Measurements from ENCODE around the gene CTTNBP2.

Gene CTTNBP2

GRCh38 chr7:117848941-117849340 lies 24.3 kb downstream of the CTTNBP2 start:
- TF ChIP-seq CTCF (IDR thresholded peaks at IDR 0.05), result no peak

- TF ChIP-seq CTCF (IDR thresholded peaks at IDR 0.05), result no peak
These were observed 28.6 kb downstream of the CTTNBP2 start for GRCh38 chr7:117844678-117845077.

GRCh38 chr7:117841611-117842010 lies 31.6 kb downstream of the CTTNBP2 start:
- TF ChIP-seq CTCF (IDR thresholded peaks at IDR 0.05), result no peak

- TF ChIP-seq CTCF (IDR thresholded peaks at IDR 0.05), result no peak
These were observed 32.2 kb downstream of the CTTNBP2 start for GRCh38 chr7:117841011-117841410.

- no peak for TF ChIP-seq CTCF (IDR thresholded peaks at IDR 0.05)
These were observed 33.7 kb downstream of the CTTNBP2 start for GRCh38 chr7:117839507-117839906.

GRCh38 chr7:117837841-117838240 lies 35.4 kb downstream of the CTTNBP2 start:
- TF ChIP-seq CTCF (IDR thresholded peaks at IDR 0.05), result no peak

GRCh38 chr7:117835016-117835664 lies 38.1 kb downstream of the CTTNBP2 start:
- TF ChIP-seq CTCF (IDR thresholded peaks at IDR 0.05), result no peak; the same call in 1 of the 2 replicates
